Trophoblast cell (in vitro differentiated cells and primary cell): Measurements from ENCODE around the gene PTGER1.
"Not testable (repeated sequence)": the region's sequence is repeated elsewhere in the genome, so short reads cannot be mapped to it uniquely, and the experiment has no call there.

Source experiments
- DNase-seq, 2 donors: peaks; one replicate each; pipeline ENCODE4 v3.0.0-alpha.2; 2016
- H2AFZ ChIP-seq: 2 replicates; pipeline ENCODE4 v1.6.1; 2013; ENCODE audit warnings: low read length, moderate library complexity, mild to moderate bottlenecking; ENCODE audit not compliant: insufficient read depth, poor library complexity
- H2AK5ac ChIP-seq: 2 replicates; pipeline ENCODE4 v1.6.1; 2013; ENCODE audit warnings: mild to moderate bottlenecking, low read length
- H2BK120ac ChIP-seq: 2 replicates; pipeline ENCODE4 v1.6.1; 2013; ENCODE audit warnings: low read length, mild to moderate bottlenecking, moderate library complexity; ENCODE audit not compliant: insufficient read depth, poor library complexity
- H2BK12ac ChIP-seq: 2 replicates; pipeline ENCODE4 v1.6.1; 2013; ENCODE audit warnings: mild to moderate bottlenecking, low read length, moderate library complexity
- H2BK5ac ChIP-seq: 2 replicates; pipeline ENCODE4 v1.6.1; 2013; ENCODE audit warnings: low read length, low read depth, moderate library complexity, mild to moderate bottlenecking; ENCODE audit not compliant: poor library complexity
- H3K14ac ChIP-seq: 2 replicates; pipeline ENCODE4 v1.6.1; 2013; ENCODE audit warnings: mild to moderate bottlenecking, low read length
- H3K18ac ChIP-seq: 2 replicates; pipeline ENCODE4 v1.6.1; 2013; ENCODE audit warnings: mild to moderate bottlenecking, low read length
- H3K23ac ChIP-seq: 2 replicates; pipeline ENCODE4 v1.6.1; 2013; ENCODE audit warnings: low read length
- H3K27ac ChIP-seq: 2 replicates; pipeline ENCODE4 v1.5.1; 2013; ENCODE audit warnings: low read depth, mild to moderate bottlenecking, inconsistent platforms, low read length, moderate library complexity
- H3K27me3 ChIP-seq: 2 replicates; pipeline ENCODE4 v1.6.1; 2013; ENCODE audit warnings: inconsistent platforms, mild to moderate bottlenecking, low read length, moderate library complexity; ENCODE audit not compliant: insufficient read depth
- H3K36me3 ChIP-seq, 2 experiments: 1 replicate in 1 of 2; 2 replicates in 1 of 2; pipeline ENCODE4 v1.6.1; 2013; ENCODE audit warnings: low read length in 2 of 2, mild to moderate bottlenecking in 2 of 2, moderate library complexity in 1 of 2; ENCODE audit not compliant: insufficient read depth in 2 of 2, control insufficient read depth in 1 of 2
- H3K4ac ChIP-seq: 2 replicates; pipeline ENCODE4 v1.6.1; 2013; ENCODE audit warnings: low read depth, mild to moderate bottlenecking, low read length, moderate library complexity
- H3K4me1 ChIP-seq, 2 experiments: 1 replicate in 1 of 2; 2 replicates in 1 of 2; pipeline ENCODE4 v1.6.1; 2013; ENCODE audit warnings: low read length in 2 of 2, mild to moderate bottlenecking in 2 of 2, moderate library complexity in 1 of 2; ENCODE audit not compliant: insufficient read depth in 2 of 2, control insufficient read depth in 1 of 2
- H3K4me2 ChIP-seq: 2 replicates; pipeline ENCODE4 v1.6.1; 2013; ENCODE audit warnings: inconsistent platforms, mild to moderate bottlenecking, low read length, moderate library complexity
- H3K4me3 ChIP-seq: 2 replicates; pipeline ENCODE4 v1.5.1; 2013; ENCODE audit warnings: mild to moderate bottlenecking, low read depth, low read length, inconsistent platforms
- H3K79me1 ChIP-seq: one replicate; pipeline ENCODE4 v1.6.1; 2013; ENCODE audit warnings: low read length
- H3K79me2 ChIP-seq: 2 replicates; pipeline ENCODE4 v1.6.1; 2013; ENCODE audit warnings: low read length, mild to moderate bottlenecking; ENCODE audit not compliant: control insufficient read depth, insufficient read depth, poor library complexity
- H3K9ac ChIP-seq: 2 replicates; pipeline ENCODE4 v1.6.1; 2013; ENCODE audit warnings: mild to moderate bottlenecking, low read length
- H3K9me3 ChIP-seq: 2 replicates; pipeline ENCODE4 v1.6.1; 2013; ENCODE audit warnings: low read depth, mild to moderate bottlenecking, control low read depth, inconsistent platforms, low read length; ENCODE audit not compliant: insufficient read depth
- H4K12ac ChIP-seq: 2 replicates; pipeline ENCODE4 v1.6.1; 2013; ENCODE audit warnings: low read depth, mild to moderate bottlenecking, low read length, moderate library complexity
- H4K8ac ChIP-seq: 2 replicates; pipeline ENCODE4 v1.6.1; 2013; ENCODE audit warnings: low read depth, mild to moderate bottlenecking, low read length, moderate library complexity
- H4K91ac ChIP-seq: one replicate; pipeline ENCODE4 v1.6.1; 2013; ENCODE audit warnings: low read depth, mild to moderate bottlenecking, low read length, moderate library complexity
- WGBS: extraction: QIAGEN DNeasy Blood & Tissue Kit; methylation state at CpG from one replicate; pipeline ENCODE4 v1.1.7; 2013; ENCODE audit warnings: missing lambda C conversion rate; ENCODE audit not compliant: insufficient read length, insufficient coverage; ENCODE audit errors: extremely low coverage; 5-methylcytosine and 5-hydroxymethylcytosine counted together

PTGER1 gene

DNA sequence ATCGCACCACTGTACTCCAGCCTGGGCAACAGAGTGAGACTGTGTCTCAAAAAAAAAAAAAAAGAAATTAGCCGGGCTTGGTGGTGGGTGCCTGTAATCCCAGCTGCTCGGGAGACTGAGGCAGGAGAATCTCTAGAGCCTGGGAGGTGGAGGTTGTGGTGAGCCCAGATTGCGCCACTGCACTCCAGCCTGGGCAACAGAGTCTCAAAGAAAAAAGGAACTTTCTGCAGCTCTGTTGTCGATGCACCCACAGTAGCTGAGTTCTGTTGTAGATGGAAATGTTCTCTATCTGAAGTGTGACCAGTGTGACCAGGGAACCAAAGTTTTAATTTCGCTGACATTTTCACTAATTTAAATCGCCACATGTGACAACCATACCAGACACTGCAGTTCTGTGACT is 12.8 kb downstream of the PTGER1 start:
- not testable (repeated sequence) for H2BK120ac ChIP-seq, DNase-seq, H3K4me3 ChIP-seq, H3K4me1 ChIP-seq, H2BK5ac ChIP-seq, H4K91ac ChIP-seq, H4K8ac ChIP-seq, H3K36me3 ChIP-seq, H3K14ac ChIP-seq, H3K18ac ChIP-seq, H3K23ac ChIP-seq, H3K27ac ChIP-seq, H3K9me3 ChIP-seq, H2AFZ ChIP-seq, H2AK5ac ChIP-seq, H3K9ac ChIP-seq, H2BK12ac ChIP-seq, H3K79me2 ChIP-seq, H4K12ac ChIP-seq, H3K4me2 ChIP-seq, H3K27me3 ChIP-seq, H3K4ac ChIP-seq, H3K79me1 ChIP-seq
- WGBS: no CpG with 5 or more reads among the region's 7 CpGs

DNA sequence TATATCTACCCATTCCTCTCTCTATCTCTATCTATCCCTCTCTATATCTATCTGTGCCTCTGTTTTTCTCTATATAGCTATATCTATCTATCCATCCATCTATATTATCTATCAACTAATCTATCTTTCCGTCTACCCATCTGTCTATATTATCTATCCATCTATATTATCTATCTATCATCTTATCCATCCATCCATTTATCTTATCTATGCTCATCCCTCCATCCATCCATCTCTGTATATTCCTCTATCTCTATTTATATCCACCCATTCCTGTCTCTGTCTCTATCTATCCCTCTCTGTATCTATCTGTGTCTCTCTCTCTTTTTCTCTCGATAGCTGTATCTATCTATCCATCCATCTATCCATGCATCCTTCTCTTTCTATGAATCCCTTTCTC is 14.2 kb downstream of the PTGER1 start:
- Histone ChIP-seq H3K18ac (no peak overlapping the region), H3K23ac (no peak overlapping the region), H3K27ac (no peak overlapping the region), H2AFZ (no peak overlapping the region), H3K9me3 (no peaks in the 10 kb centered on the region), H4K91ac (no peak overlapping the region), H2AK5ac (no peak overlapping the region), H3K4me2 (no peak overlapping the region), H2BK120ac (no peak overlapping the region), H3K79me2 (no peaks in the 10 kb centered on the region), H4K12ac (no peak overlapping the region), H2BK12ac (no peak overlapping the region), H3K79me1 (no peaks in the 10 kb centered on the region), H3K27me3 (no peaks in the 10 kb centered on the region), H4K8ac (no peak overlapping the region), H3K4me3 (no peak overlapping the region), H3K4me1 (peaks cover 0 to 3% of the 10 kb centered on the region in 2 experiments), H3K9ac (no peak overlapping the region), H3K4ac (no peak overlapping the region), H3K14ac (no peak overlapping the region), H3K36me3 (no peaks in the 10 kb centered on the region), H2BK5ac (no peak overlapping the region)
- DNase-seq: no peak
- WGBS: 100% methylated on average over 1 of the region's 2 CpGs

DNA sequence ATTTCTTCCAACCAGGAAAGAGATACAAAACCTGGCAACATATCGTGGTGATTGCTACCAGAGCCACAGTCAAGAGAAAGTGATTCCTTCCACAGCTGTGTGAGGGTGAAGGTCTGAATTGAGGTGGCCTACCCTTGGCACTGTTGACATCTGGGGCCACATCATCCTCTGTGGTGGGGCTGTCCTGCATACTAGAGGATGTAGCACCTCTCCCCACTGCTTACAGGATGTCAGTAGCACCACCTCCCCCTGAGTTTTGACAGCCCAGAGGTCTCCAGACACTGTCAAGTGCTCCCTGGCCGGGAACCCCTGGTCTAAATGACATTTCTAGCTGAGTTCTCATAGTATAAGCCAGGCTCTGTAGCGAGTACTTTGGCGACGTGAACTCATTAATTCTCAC is 15.5 kb downstream of the PTGER1 start:
- Histone ChIP-seq H3K14ac (no peak overlapping the region), H3K27me3 (no peaks in the 10 kb centered on the region), H3K79me2 (no peaks in the 10 kb centered on the region), H3K18ac (no peak overlapping the region), H3K4me3 (no peak overlapping the region), H4K12ac (no peak overlapping the region), H3K4ac (no peak overlapping the region), H2AK5ac (no peak overlapping the region), H3K4me2 (no peak overlapping the region), H3K9ac (no peak overlapping the region), H3K9me3 (no peaks in the 10 kb centered on the region), H3K79me1 (no peaks in the 10 kb centered on the region), H2BK12ac (no peak overlapping the region), H3K36me3 (no peaks in the 10 kb centered on the region), H2BK5ac (no peak overlapping the region), H3K23ac (no peak overlapping the region), H4K91ac (no peak overlapping the region), H3K4me1 (peaks cover 0 to under 1% of the 10 kb centered on the region in 2 experiments), H2AFZ (no peak overlapping the region), H2BK120ac (no peak overlapping the region), H4K8ac (no peak overlapping the region), H3K27ac (no peak overlapping the region)
- no peak for DNase-seq
- WGBS: no CpG with 5 or more reads among the region's 5 CpGs

GRCh38 chr19:14452303-14452702 is 22.9 kb downstream of the PTGER1 start:
- not testable (repeated sequence) for H2AK5ac ChIP-seq, H3K4me2 ChIP-seq, H4K8ac ChIP-seq, H2BK12ac ChIP-seq, H3K9me3 ChIP-seq, H2BK120ac ChIP-seq, H3K23ac ChIP-seq, H3K18ac ChIP-seq, DNase-seq, H2BK5ac ChIP-seq, H3K14ac ChIP-seq, H4K91ac ChIP-seq, H3K4ac ChIP-seq, H3K79me2 ChIP-seq, H3K9ac ChIP-seq, H3K27me3 ChIP-seq, H3K27ac ChIP-seq, H3K79me1 ChIP-seq, H3K4me1 ChIP-seq, H2AFZ ChIP-seq, H3K4me3 ChIP-seq, H4K12ac ChIP-seq
- peaks cover 9 to 12% of the 10 kb centered on the region in 2 experiments for H3K36me3 ChIP-seq
- no CpG with 5 or more reads among the region's 3 CpGs for WGBS
